HCT116 (cell line): ENCODE data around the gene DIPK1B. TPM values are rescaled to one million over a fixed set of nuclear protein-coding genes. Genes with fewer than 3 reads are reported as not detected.

Source experiments
- ATAC-seq: fragments of 200-7000 bp; cut with Tn5 transposase; 2 replicates; pipeline ENCODE4 v1.9.1; 2020; ENCODE audit warnings: mild to moderate bottlenecking, moderate library complexity
- BruUV-seq: library from RNA; stranded (reverse); fragments of 400-500 nt; replicated peaks from 2 replicates; lab custom pipeline; 2021; lab: Mats Ljungman, UMichigan
- CTCF ChIA-PET: fragments of 300-600 bp; sonication (Branson Sonifier 250); formaldehyde crosslinking; loops from one replicate; lab custom pipeline; 2021; ENCODE audit warnings: antibody characterized with exemption; lab: Charles Lee
- POLR2A ChIA-PET: fragments of 300-600, 350-600 bp; sonication (Branson Sonifier 250); formaldehyde crosslinking; loops from one replicate; lab custom pipeline; 2021; ENCODE audit warnings: antibody characterized with exemption; lab: Charles Lee
- RAD21 ChIA-PET, 2 experiments: fragments of 300-600 bp; sonication (Branson Sonifier 250); formaldehyde crosslinking; loops; one replicate each; lab custom pipeline; 2023; ENCODE audit warnings: low total read pairs in 2 of 2; ENCODE audit not compliant: uncharacterized antibody in 2 of 2, unreplicated experiment in 2 of 2, low non-redundant PET in 1 of 2; lab: Charles Lee
- DNase-seq: peaks from one replicate; pipeline ENCODE4 v3.0.0-alpha.2; 2010; ENCODE audit warnings: low read depth, low spot score
- H2AFZ ChIP-seq: fragments of 200-600 bp; shearing (Covaris generic), sonication (generic); 2 replicates; pipeline ENCODE4 v1.6.1; 2017; ENCODE audit warnings: low read depth, mixed run types, mixed read lengths, antibody characterized with exemption, low read length; ENCODE audit not compliant: poor library complexity, severe bottlenecking
- H3K27ac ChIP-seq: 2 replicates; pipeline ENCODE4 v1.5.1; 2012; ENCODE audit warnings: low read depth, low read length
- H3K27me3 ChIP-seq: fragments of 200-600 bp; sonication (generic); 2 replicates; pipeline ENCODE4 v1.6.1; 2016; ENCODE audit warnings: mixed run types, low read length, mixed read lengths; ENCODE audit not compliant: insufficient read depth
- H3K36me3 ChIP-seq, 2 experiments: fragments of 200-500 bp in 1 of 2; fragments of 200-600 bp in 1 of 2; sonication (Bioruptor generic) in 1 of 2; sonication (generic) in 1 of 2; 2 replicates each; pipeline versions ENCODE4 v1.5.1 to v1.6.1; 2014 to 2016; ENCODE audit warnings: low read length in 2 of 2, inconsistent platforms in 1 of 2, mixed read lengths in 1 of 2, mixed run types in 1 of 2; ENCODE audit not compliant: insufficient read depth in 2 of 2, control insufficient read depth in 1 of 2
- H3K4me1 ChIP-seq, 2 experiments: fragments of 200-600 bp in 1 of 2; sonication (generic) in 1 of 2; 2 replicates each; pipeline versions ENCODE4 v1.5.1 to v1.6.1; 2012 to 2017; ENCODE audit warnings: low read length in 2 of 2, inconsistent platforms in 1 of 2, mild to moderate bottlenecking in 1 of 2, mixed read lengths in 1 of 2, mixed run types in 1 of 2, moderate library complexity in 1 of 2; ENCODE audit not compliant: insufficient read depth in 2 of 2, control insufficient read depth in 1 of 2
- H3K4me2 ChIP-seq: fragments of 200-600 bp; sonication (generic); 2 replicates; pipeline ENCODE4 v1.6.1; 2017; ENCODE audit warnings: mixed run types, low read length, mixed read lengths
- H3K4me3 ChIP-seq, 2 experiments: fragments of 200-600 bp in 1 of 2; sonication (generic) in 1 of 2; replicated peaks in 1 of 2; 2 replicates each; pipeline ENCODE4 v1.5.1; 2011 to 2016; ENCODE audit warnings: low read length in 2 of 2, control low read depth in 1 of 2, low read depth in 1 of 2, mild to moderate bottlenecking in 1 of 2, mixed read lengths in 1 of 2, mixed run types in 1 of 2
- H3K79me2 ChIP-seq: fragments of 200-600 bp; sonication (generic); 2 replicates; pipeline ENCODE4 v1.6.1; 2017; ENCODE audit warnings: mild to moderate bottlenecking, mixed run types, low read length, moderate library complexity, mixed read lengths; ENCODE audit not compliant: insufficient read depth
- H3K9ac ChIP-seq: fragments of 200-600 bp; sonication (generic); 2 replicates; pipeline ENCODE4 v1.6.1; 2016; ENCODE audit warnings: low read length, mixed read lengths
- H3K9me2 ChIP-seq: fragments of 200-600 bp; sonication (generic), shearing (Covaris generic); 2 replicates; pipeline ENCODE4 v1.6.1; 2017; ENCODE audit warnings: mixed run types, mild to moderate bottlenecking, moderate library complexity; ENCODE audit not compliant: insufficient read depth
- H3K9me3 ChIP-seq, 2 experiments: fragments of 200-500 bp in 1 of 2; fragments of 200-600 bp in 1 of 2; sonication (Bioruptor generic) in 1 of 2; sonication (generic) in 1 of 2; 2 replicates each; pipeline ENCODE4 v1.6.1; 2014 to 2017; ENCODE audit warnings: low read length in 2 of 2, mixed read lengths in 2 of 2, inconsistent platforms in 1 of 2, low read depth in 1 of 2, mild to moderate bottlenecking in 1 of 2, mixed run types in 1 of 2, moderate library complexity in 1 of 2; ENCODE audit not compliant: control insufficient read depth in 1 of 2, insufficient read depth in 1 of 2
- H4K20me1 ChIP-seq: fragments of 200-600 bp; sonication (generic), shearing (Covaris generic); 2 replicates; pipeline ENCODE4 v1.6.1; 2017; ENCODE audit warnings: mixed run types, mild to moderate bottlenecking, moderate library complexity; ENCODE audit not compliant: insufficient read depth
- CBX3 ChIP-seq: IDR thresholded peaks from 2 replicates; pipeline ENCODE4 v1.6.1; 2012; ENCODE audit warnings: low read depth
- CEBPB ChIP-seq: IDR thresholded peaks from 2 replicates; pipeline ENCODE4 v1.6.1; 2012; ENCODE audit warnings: low read depth
- EGR1 ChIP-seq: IDR thresholded peaks from 2 replicates; pipeline ENCODE4 v1.6.1; 2012; ENCODE audit warnings: low read depth
- ELF1 ChIP-seq: IDR thresholded peaks from 2 replicates; pipeline ENCODE4 v1.6.1; 2012; ENCODE audit warnings: low read depth, borderline replicate concordance
- EZH2 ChIP-seq: fragments of 200-600 bp; sonication (generic); IDR thresholded peaks from 2 replicates; pipeline ENCODE4 v1.6.1; 2017; ENCODE audit warnings: antibody characterized with exemption, mixed run types
- POLR2AphosphoS5 ChIP-seq: IDR thresholded peaks from 2 replicates; pipeline ENCODE4 v1.6.1; 2011; ENCODE audit warnings: mild to moderate bottlenecking, low read depth, low read length, moderate library complexity
- RAD21 ChIP-seq: IDR thresholded peaks from 2 replicates; pipeline ENCODE4 v1.6.1; 2012; ENCODE audit warnings: low read depth, mild to moderate bottlenecking
- REST ChIP-seq: IDR thresholded peaks from 2 replicates; pipeline ENCODE4 v1.6.1; 2012; ENCODE audit warnings: low read depth
- SIN3A ChIP-seq: IDR thresholded peaks from 2 replicates; pipeline ENCODE4 v1.6.1; 2012; ENCODE audit warnings: low read depth
- SP1 ChIP-seq: IDR thresholded peaks from 2 replicates; pipeline ENCODE4 v1.6.1; 2012; ENCODE audit warnings: low read depth
- ZFX ChIP-seq: fragments of 450-650 bp; IDR thresholded peaks from 2 replicates; pipeline ENCODE4 v1.6.1; 2017
- ZNF274 ChIP-seq: fragments of 200-500 bp; sonication (Bioruptor generic); IDR thresholded peaks from 2 replicates; pipeline ENCODE4 v1.6.1; 2014; ENCODE audit warnings: mild to moderate bottlenecking, low read depth, low read length, inconsistent platforms
- intact Hi-C: fragments of 100-400 bp; cut with micrococcal nuclease; formaldehyde crosslinking; loops from 2 replicates; pipeline ENCODE4 v1.10.0; 2022
- total RNA-seq: library from RNA; stranded (reverse); gene quantifications from one replicate; pipeline ENCODE4 v1.2.1, GENCODE V29; 2021; ENCODE audit not compliant: unreplicated experiment
- TF ChIP-seq, protein P1 (sequence below): IDR thresholded peaks from 2 replicates; pipeline ENCODE4 v1.6.1; 2012
- TF ChIP-seq, protein P2 (sequence below): IDR thresholded peaks from 2 replicates; pipeline ENCODE4 v1.6.1; 2011; ENCODE audit warnings: mild to moderate bottlenecking, low read length, moderate library complexity; ENCODE audit not compliant: insufficient replicate concordance; ENCODE audit errors: extremely low read depth

DIPK1B gene
- total RNA-seq, 1 experiment from 2014 or later, result 15.6 TPM

- no peaks in the 10 kb centered on the region for H3K27me3 ChIP-seq
- BruUV-seq, result no TSS peak
- H3K27ac ChIP-seq, result no peak overlapping the region
- H3K79me2 ChIP-seq, result no peaks in the 10 kb centered on the region
- H3K9me3 ChIP-seq, result no peaks in the 10 kb centered on the region
- ATAC-seq, result no peak
- no peak overlapping the region for H2AFZ ChIP-seq
- no peak overlapping the region for H3K9ac ChIP-seq
- H3K36me3 ChIP-seq, result no peaks in the 10 kb centered on the region
- H3K9me2 ChIP-seq, result no peaks in the 10 kb centered on the region
- no peak for TF ChIP-seq CEBPB
- TF ChIP-seq RAD21, result no peak
- TF ChIP-seq, protein P1, sequence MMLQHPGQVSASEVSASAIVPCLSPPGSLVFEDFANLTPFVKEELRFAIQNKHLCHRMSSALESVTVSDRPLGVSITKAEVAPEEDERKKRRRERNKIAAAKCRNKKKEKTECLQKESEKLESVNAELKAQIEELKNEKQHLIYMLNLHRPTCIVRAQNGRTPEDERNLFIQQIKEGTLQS, result no peak
- TF ChIP-seq, protein P2, sequence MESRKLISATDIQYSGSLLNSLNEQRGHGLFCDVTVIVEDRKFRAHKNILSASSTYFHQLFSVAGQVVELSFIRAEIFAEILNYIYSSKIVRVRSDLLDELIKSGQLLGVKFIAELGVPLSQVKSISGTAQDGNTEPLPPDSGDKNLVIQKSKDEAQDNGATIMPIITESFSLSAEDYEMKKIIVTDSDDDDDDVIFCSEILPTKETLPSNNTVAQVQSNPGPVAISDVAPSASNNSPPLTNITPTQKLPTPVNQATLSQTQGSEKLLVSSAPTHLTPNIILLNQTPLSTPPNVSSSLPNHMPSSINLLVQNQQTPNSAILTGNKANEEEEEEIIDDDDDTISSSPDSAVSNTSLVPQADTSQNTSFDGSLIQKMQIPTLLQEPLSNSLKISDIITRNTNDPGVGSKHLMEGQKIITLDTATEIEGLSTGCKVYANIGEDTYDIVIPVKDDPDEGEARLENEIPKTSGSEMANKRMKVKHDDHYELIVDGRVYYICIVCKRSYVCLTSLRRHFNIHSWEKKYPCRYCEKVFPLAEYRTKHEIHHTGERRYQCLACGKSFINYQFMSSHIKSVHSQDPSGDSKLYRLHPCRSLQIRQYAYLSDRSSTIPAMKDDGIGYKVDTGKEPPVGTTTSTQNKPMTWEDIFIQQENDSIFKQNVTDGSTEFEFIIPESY, result no peak
- no peak for TF ChIP-seq EZH2
- RAD21 ChIA-PET, result no interaction called here
- DNase-seq, result no peak
- CTCF ChIA-PET, result interaction anchor here (1.4 kb wide), 1 partner anchor 27 kb away, joined by 3 read pairs; no protein-coding TSS in a partner anchor
- H4K20me1 ChIP-seq, result no peaks in the 10 kb centered on the region
- POLR2A ChIA-PET, result no interaction called here
- intact Hi-C loops, result no loop called here
- peaks cover 2 to 35% of the 10 kb centered on the region in 2 experiments; a peak in 3 of 4 replicates for H3K4me1 ChIP-seq
- H3K4me2 ChIP-seq, result no peak overlapping the region
- no peak overlapping the region for H3K4me3 ChIP-seq
These were observed 10.7 kb upstream of the DIPK1B start for GRCh38 chr9:136701668-136702053.

GRCh38 chr9:136703276-136703860 is 9.0 kb upstream of the DIPK1B start:
- DNase-seq (no peak), ATAC-seq (no peak)
- intact Hi-C loops, result no loop called here
- Histone ChIP-seq H3K27me3 (no peaks in the 10 kb centered on the region), H4K20me1 (no peaks in the 10 kb centered on the region), H3K9me3 (no peaks in the 10 kb centered on the region), H2AFZ (no peak overlapping the region), H3K36me3 (no peaks in the 10 kb centered on the region), H3K79me2 (no peaks in the 10 kb centered on the region), H3K9me2 (no peaks in the 10 kb centered on the region), H3K27ac (no peak overlapping the region), H3K9ac (no peak overlapping the region), H3K4me3 (no peak overlapping the region), H3K4me1 (peaks cover 0 to 30% of the 10 kb centered on the region in 2 experiments; a peak in 2 of 4 replicates), H3K4me2 (no peak overlapping the region)
- ChIA-PET CTCF (interaction anchor here (1.4 to 2.7 kb wide), 2 partner anchors 10 to 25 kb away, joined by 3 to 11 read pairs; no protein-coding TSS in a partner anchor), RAD21 (no interaction called here), POLR2A (interaction anchor here (1.2 kb wide), 1 partner anchor 26 kb away, joined by 4 read pairs; no protein-coding TSS in a partner anchor)
- no TSS peak for BruUV-seq
- TF ChIP-seq EGR1 (no peak), CBX3 (no peak), SP1 (no peak), SIN3A (no peak), REST (no peak), ELF1 (no peak), POLR2AphosphoS5 (no peak), RAD21 (no peak), ZFX (no peak), ZNF274 (no peak), EZH2 (no peak)
